ENCODE results near the gene RPS19. TPM values are rescaled to one million over a fixed set of nuclear protein-coding genes. Genes with fewer than 3 reads are reported as not detected.

Gene RPS19
- 918 and 1,104 TPM in 2 replicates for total RNA-seq

GRCh38 chr19:41859618-41860418, at the start of gene RPS19:
TSS of gene RPS19 (plus strand) at chr19:41860255. CDS start at chr19:41860775, 520 bp downstream.

GRCh38 chr19:41844601-41845000, 15.5 kb upstream of the RPS19 start, which contains the start of gene LYPD4:
TSS of gene LYPD4 (minus strand) at chr19:41844683. CDS start at chr19:41839285, 5,398 bp downstream.

GRCh38 chr19:41845001-41845050, 15.2 kb upstream of the RPS19 start, which contains the start of gene DMRTC2:
TSS of gene DMRTC2 (plus strand) at chr19:41845042. CDS start at chr19:41847429, 2,387 bp downstream.

GRCh38 chr19:41876847-41877832, 17.1 kb downstream of the RPS19 start, which contains the start of gene CD79A:
TSS of gene CD79A (plus strand) at chr19:41877279. CDS start at chr19:41877305, 26 bp downstream.

GRCh38 chr19:41882568-41883462, 22.8 kb downstream of the RPS19 start, which contains the start of gene ARHGEF1:
TSS of gene ARHGEF1 (plus strand) at chr19:41883184. CDS start at chr19:41888083, 4,899 bp downstream.

Other genes starting within 250 kb of the RPS19 start
- not detected in 2 replicates for gene CEACAM4, start 233.2 kb upstream of the RPS19 start, total RNA-seq
- gene CEACAM7, start 172.0 kb upstream of the RPS19 start, total RNA-seq, result 0.34 and 2.2 TPM in 2 replicates
- gene CEACAM5, start 151.6 kb upstream of the RPS19 start, total RNA-seq, result 2.4 and 8.3 TPM in 2 replicates
- 9.6 and 23.3 TPM in 2 replicates for gene CEACAM6, start 104.7 kb upstream of the RPS19 start, total RNA-seq
- 0.07 TPM in 1 of 2 replicates, not detected in the other for gene CEACAM3, start 63.7 kb upstream of the RPS19 start, total RNA-seq
- not detected in 2 replicates for gene LYPD4, start 15.6 kb upstream of the RPS19 start, total RNA-seq
- not detected in 2 replicates for gene DMRTC2, start 15.2 kb upstream of the RPS19 start, total RNA-seq
- 0.07 TPM in 1 of 2 replicates, not detected in the other for gene CD79A, start 17.0 kb downstream of the RPS19 start, total RNA-seq
- gene ARHGEF1, start 22.9 kb downstream of the RPS19 start, total RNA-seq, result 27.3 and 30.3 TPM in 2 replicates
- gene ERFL, start 68.2 kb downstream of the RPS19 start, total RNA-seq, result under 0.01 and 0.14 TPM in 2 replicates
- gene RABAC1, start 99.1 kb downstream of the RPS19 start, total RNA-seq, result 45.1 TPM in 2 replicates
- gene ATP1A3, start 134.0 kb downstream of the RPS19 start, total RNA-seq, result under 0.01 and 0.14 TPM in 2 replicates
- 0.28 and 0.34 TPM in 2 replicates for gene GRIK5, start 210.0 kb downstream of the RPS19 start, total RNA-seq
- 11.6 and 18.8 TPM in 2 replicates for gene ZNF574, start 215.9 kb downstream of the RPS19 start, total RNA-seq